Measurements from ENCODE around the gene TRIM17. TPM values are rescaled to one million over a fixed set of nuclear protein-coding genes. Genes with fewer than 3 reads are reported as not detected.

The TRIM17 gene
- polyA plus RNA-seq, 3 donors = not detected

DNA sequence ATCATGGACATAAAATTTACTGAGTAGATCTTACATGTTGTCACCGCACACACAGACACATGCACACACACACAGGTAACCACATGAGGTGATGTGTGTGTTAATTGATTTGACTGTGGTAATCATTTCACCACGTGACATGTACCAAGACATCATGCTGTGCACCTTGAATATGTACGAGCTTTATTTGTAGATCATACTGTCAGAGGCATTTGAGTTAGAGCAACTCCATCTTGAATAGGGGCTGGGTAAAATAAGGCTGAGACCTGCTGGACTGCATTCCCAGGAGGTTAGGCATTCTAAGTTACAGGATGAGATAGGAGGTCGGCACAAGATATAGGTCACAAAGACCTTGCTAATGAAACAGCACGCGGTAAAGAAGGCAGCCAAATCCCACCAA lies 31.7 kb upstream of the TRIM17 start:
- Histone ChIP-seq H4K20me1 (ENCODE audit: insufficient read depth, low read length) (no peaks in the 10 kb centered on the region), H3K9ac (ENCODE audit: insufficient read depth, low read length, poor library complexity, severe bottlenecking) (no peak overlapping the region), H3K27ac (ENCODE audit: low read depth in 1 of 2, low read length in 2 of 2) (no peak overlapping the region), H3K79me2 (ENCODE audit: insufficient read depth, low read length) (no peaks in the 10 kb centered on the region), H2AFZ (ENCODE audit: insufficient read depth, low read depth, low read length, poor library complexity, severe bottlenecking) (no peak overlapping the region), H3K4me3 (replicated peaks in 1 of 3; ENCODE audit: low read depth in 2 of 3, low read length in 3 of 3) (no peak overlapping the region), H3K27me3 (ENCODE audit: control insufficient read depth in 2 of 2, insufficient read depth in 2 of 2, low read length in 2 of 2) (peaks cover 19 to 50% of the 10 kb centered on the region in 2 donors), H3K4me2 (replicated peaks; ENCODE audit: extremely low read depth, low read length, poor library complexity, severe bottlenecking) (no peak overlapping the region), H3K9me3 (replicated peaks in 1 of 2; ENCODE audit: control insufficient read depth in 1 of 2, insufficient read depth in 1 of 2, low read length in 2 of 2) (no peaks in the 10 kb centered on the region), H3K36me3 (replicated peaks in 1 of 2; ENCODE audit: control insufficient read depth in 1 of 2, insufficient read depth in 2 of 2, low read length in 2 of 2) (no peaks in the 10 kb centered on the region), H3K4me1 (ENCODE audit: control insufficient read depth in 1 of 2, insufficient read depth in 2 of 2, low read length in 2 of 2) (peaks cover 15 to 25% of the 10 kb centered on the region in 2 donors)
- H3K36me3 Mint-ChIP-seq = no peaks in the 10 kb centered on the region
- intact Hi-C loops (cut with micrococcal nuclease) = loop anchor here in 1 of 2 donors (5.0 kb wide), 1 partner anchor 36 kb away; no protein-coding TSS in a partner anchor
- no peak overlapping the region for H3K27ac Mint-ChIP-seq
- DNase-seq = no peak
- TF ChIP-seq, protein P1, sequence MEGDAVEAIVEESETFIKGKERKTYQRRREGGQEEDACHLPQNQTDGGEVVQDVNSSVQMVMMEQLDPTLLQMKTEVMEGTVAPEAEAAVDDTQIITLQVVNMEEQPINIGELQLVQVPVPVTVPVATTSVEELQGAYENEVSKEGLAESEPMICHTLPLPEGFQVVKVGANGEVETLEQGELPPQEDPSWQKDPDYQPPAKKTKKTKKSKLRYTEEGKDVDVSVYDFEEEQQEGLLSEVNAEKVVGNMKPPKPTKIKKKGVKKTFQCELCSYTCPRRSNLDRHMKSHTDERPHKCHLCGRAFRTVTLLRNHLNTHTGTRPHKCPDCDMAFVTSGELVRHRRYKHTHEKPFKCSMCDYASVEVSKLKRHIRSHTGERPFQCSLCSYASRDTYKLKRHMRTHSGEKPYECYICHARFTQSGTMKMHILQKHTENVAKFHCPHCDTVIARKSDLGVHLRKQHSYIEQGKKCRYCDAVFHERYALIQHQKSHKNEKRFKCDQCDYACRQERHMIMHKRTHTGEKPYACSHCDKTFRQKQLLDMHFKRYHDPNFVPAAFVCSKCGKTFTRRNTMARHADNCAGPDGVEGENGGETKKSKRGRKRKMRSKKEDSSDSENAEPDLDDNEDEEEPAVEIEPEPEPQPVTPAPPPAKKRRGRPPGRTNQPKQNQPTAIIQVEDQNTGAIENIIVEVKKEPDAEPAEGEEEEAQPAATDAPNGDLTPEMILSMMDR (IDR thresholded peaks at IDR 0.05) = no peak
- peaks cover 43 to 56% (median 51%) of the 10 kb centered on the region in 3 donors for H3K27me3 Mint-ChIP-seq (ENCODE audit: low read depth in 3 of 3)
- peaks cover 0 to 17% (median 6%) of the 10 kb centered on the region in 7 donors for H3K9me3 Mint-ChIP-seq
- 100% methylated on average over 1 of the region's 6 CpGs for WGBS (ENCODE audit: insufficient coverage)
- peaks cover 26% of the 10 kb centered on the region for H3K4me1 Mint-ChIP-seq
- H3K4me3 Mint-ChIP-seq = no peak overlapping the region

DNA sequence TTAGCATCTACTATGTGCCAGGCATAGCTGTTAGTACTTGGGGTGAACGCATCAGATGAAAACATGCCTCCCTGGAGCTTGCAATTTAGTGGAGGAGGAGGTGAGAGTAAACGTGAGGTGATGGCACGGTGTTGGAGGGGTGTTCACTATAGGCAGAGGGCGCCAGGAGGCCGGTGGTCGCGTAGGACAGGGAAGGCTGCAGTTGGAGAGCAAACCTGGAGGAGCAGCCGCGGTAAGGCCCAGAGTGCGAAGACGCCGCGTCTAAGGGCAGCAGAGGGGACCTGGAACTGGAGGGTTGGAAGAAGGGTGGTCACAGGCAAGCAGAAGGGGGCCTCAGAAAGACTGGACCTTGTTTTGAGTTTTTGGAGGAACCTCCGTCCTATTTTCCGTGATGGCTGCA lies 30.2 kb upstream of the TRIM17 start:
- peaks cover 8 to 13% of the 10 kb centered on the region in 2 donors for H3K4me1 ChIP-seq (ENCODE audit: control insufficient read depth in 1 of 2, insufficient read depth in 2 of 2, low read length in 2 of 2)
- 60% methylated on average over 13 of the region's 15 CpGs for whole genome bisulfite sequencing (ENCODE audit: insufficient coverage)
- no peak overlapping the region for H3K4me3 ChIP-seq (replicated peaks in 1 of 3; ENCODE audit: low read depth in 2 of 3, low read length in 3 of 3)
- intact Hi-C loops (cut with micrococcal nuclease) = loop anchor here in 1 of 2 donors (5.0 kb wide), 1 partner anchor 35 kb away; no protein-coding TSS in a partner anchor
- Mint-ChIP-seq H3K27me3 (ENCODE audit: low read depth in 3 of 3) (peaks cover 43 to 68% (median 54%) of the 10 kb centered on the region in 3 donors), H3K4me3 (peak overlapping the region in 1 of 2 donors; percentile 87), H3K9me3 (peaks cover 0 to 20% (median 6%) of the 10 kb centered on the region in 7 donors), H3K4me1 (peaks cover 14% of the 10 kb centered on the region), H3K27ac (no peak overlapping the region), H3K36me3 (no peaks in the 10 kb centered on the region)
- H3K79me2 ChIP-seq (ENCODE audit: insufficient read depth, low read length) = no peaks in the 10 kb centered on the region
- no peak overlapping the region for H3K27ac ChIP-seq (ENCODE audit: low read depth in 1 of 2, low read length in 2 of 2)
- no peak overlapping the region for H3K4me2 ChIP-seq (replicated peaks; ENCODE audit: extremely low read depth, low read length, poor library complexity, severe bottlenecking)
- no peaks in the 10 kb centered on the region for H3K36me3 ChIP-seq (replicated peaks in 1 of 2; ENCODE audit: control insufficient read depth in 1 of 2, insufficient read depth in 2 of 2, low read length in 2 of 2)
- H3K9ac ChIP-seq (ENCODE audit: insufficient read depth, low read length, poor library complexity, severe bottlenecking) = no peak overlapping the region
- TF ChIP-seq, protein P1 (IDR thresholded peaks at IDR 0.05) = no peak
- peaks cover 20 to 55% of the 10 kb centered on the region in 2 donors for H3K27me3 ChIP-seq (ENCODE audit: control insufficient read depth in 2 of 2, insufficient read depth in 2 of 2, low read length in 2 of 2)
- no peaks in the 10 kb centered on the region for H4K20me1 ChIP-seq (ENCODE audit: insufficient read depth, low read length)
- no peak overlapping the region for H2AFZ ChIP-seq (ENCODE audit: insufficient read depth, low read depth, low read length, poor library complexity, severe bottlenecking)
- H3K9me3 ChIP-seq (replicated peaks in 1 of 2; ENCODE audit: control insufficient read depth in 1 of 2, insufficient read depth in 1 of 2, low read length in 2 of 2) = no peaks in the 10 kb centered on the region
- no peak for DNase-seq
